PC-3 (cell line): ENCODE data around the gene EPHB2. TPM values are rescaled to one million over a fixed set of nuclear protein-coding genes. Genes with fewer than 3 reads are reported as not detected.

ENCODE experiments used
- ATAC-seq: fragments of 200-7000 bp; cut with Tn5 transposase; 2 replicates; pipeline ENCODE4 v1.9.1; 2020; ENCODE audit warnings: mild to moderate bottlenecking, moderate library complexity
- BruUV-seq: library from RNA; stranded (reverse); fragments of 400-500 nt; replicated peaks from 2 replicates; lab custom pipeline; 2021; lab: Mats Ljungman, UMichigan
- CTCF ChIA-PET: fragments of 300-600 bp; sonication (Branson Sonifier 250); formaldehyde crosslinking; loops from one replicate; lab custom pipeline; 2022; ENCODE audit warnings: antibody characterized with exemption; lab: Charles Lee
- POLR2A ChIA-PET: fragments of 300-600 bp; sonication (Branson Sonifier 250); formaldehyde crosslinking; loops from one replicate; lab custom pipeline; 2022; ENCODE audit warnings: antibody characterized with exemption; ENCODE audit not compliant: unreplicated experiment; lab: Charles Lee
- DNase-seq: peaks from one replicate; pipeline ENCODE4 v3.0.0-alpha.2; 2015
- H2AFZ ChIP-seq: fragments of 300-600 bp; sonication (generic); 2 replicates; pipeline ENCODE4 v1.6.0; 2016; ENCODE audit warnings: antibody characterized with exemption, low read length
- H3F3A ChIP-seq: fragments of 300-600 bp; sonication (generic); one replicate; pipeline ENCODE4 v1.6.0; 2017; ENCODE audit warnings: antibody characterized with exemption, low read length, control low read depth, mild to moderate bottlenecking; ENCODE audit not compliant: unreplicated experiment
- H3K27ac ChIP-seq: fragments of 300-600 bp; sonication (generic); 2 replicates; pipeline ENCODE4 v1.5.1; 2016; ENCODE audit warnings: mild to moderate bottlenecking, low read length
- H3K27me3 ChIP-seq: fragments of 300-600 bp; sonication (generic); 2 replicates; pipeline ENCODE4 v1.6.1; 2016; ENCODE audit warnings: low read length, mixed read lengths
- H3K36me3 ChIP-seq: fragments of 300-600 bp; sonication (generic); 2 replicates; pipeline ENCODE4 v1.6.1; 2016; ENCODE audit warnings: low read depth, mixed run types, low read length, mixed read lengths
- H3K4me1 ChIP-seq: fragments of 300-600 bp; sonication (generic); 2 replicates; pipeline ENCODE4 v1.5.1; 2016; ENCODE audit warnings: low read length; ENCODE audit not compliant: insufficient read depth
- H3K4me2 ChIP-seq: fragments of 300-600 bp; sonication (generic); 2 replicates; pipeline ENCODE4 v1.6.0; 2016; ENCODE audit warnings: low read length
- H3K4me3 ChIP-seq: fragments of 300-600 bp; sonication (generic); 2 replicates; pipeline ENCODE4 v1.5.1; 2016; ENCODE audit warnings: mild to moderate bottlenecking, low read length, mixed read lengths
- H3K79me2 ChIP-seq: fragments of 300-600 bp; sonication (generic); 2 replicates; pipeline ENCODE4 v1.6.1; 2017; ENCODE audit warnings: low read length, mixed read lengths
- H3K9ac ChIP-seq: fragments of 300-600 bp; sonication (generic); 2 replicates; pipeline ENCODE4 v1.6.0; 2016; ENCODE audit warnings: mild to moderate bottlenecking, low read length
- H3K9me2 ChIP-seq: fragments of 300-600 bp; sonication (generic); replicated peaks from 2 replicates; pipeline ENCODE4 v1.6.1; 2016; ENCODE audit warnings: mixed run types, low read length, mixed read lengths
- H3K9me3 ChIP-seq: fragments of 300-600 bp; sonication (generic); 2 replicates; pipeline ENCODE4 v1.6.1; 2016; ENCODE audit warnings: low read length, mixed read lengths
- H4K20me1 ChIP-seq: fragments of 300-600 bp; sonication (generic); 2 replicates; pipeline ENCODE4 v1.6.1; 2016; ENCODE audit warnings: low read length, mixed read lengths
- CTCF ChIP-seq: fragments of 300-600 bp; sonication (generic); conservative IDR thresholded peaks from 2 replicates; pipeline ENCODE4 v1.5.1; 2017; ENCODE audit warnings: antibody characterized with exemption, low read depth, mild to moderate bottlenecking, low read length
- EZH2 ChIP-seq: fragments of 300-600 bp; sonication (generic); IDR thresholded peaks from one replicate; pipeline ENCODE4 v1.6.1; 2017; ENCODE audit warnings: antibody characterized with exemption, mild to moderate bottlenecking, low read length; ENCODE audit not compliant: unreplicated experiment
- EZH2phosphoT487 ChIP-seq: fragments of 300-600 bp; sonication (generic); IDR thresholded peaks from 2 replicates; pipeline ENCODE4 v1.6.1; 2018; ENCODE audit warnings: mild to moderate bottlenecking, antibody characterized with exemption, low read length, borderline replicate concordance
- intact Hi-C: fragments of 100-400 bp; cut with micrococcal nuclease; formaldehyde crosslinking; loops from 2 replicates; pipeline ENCODE4 v1.9.0; 2023
- total RNA-seq: library from RNA; depleted of rRNA; stranded (reverse); fragments of >200 nt; gene quantifications from 2 replicates; pipeline ENCODE4 v1.2.3, GENCODE V29; 2014

EPHB2 gene
- total RNA-seq, 1 experiment from 2014 or later = 23.2 TPM

GRCh38 chr1:22808676-22809483, 98.2 kb downstream of the EPHB2 start:
- no peaks in the 10 kb centered on the region for H3K36me3 ChIP-seq
- no peak overlapping the region for H3K4me2 ChIP-seq
- intact Hi-C loops = no loop called here
- DNase-seq (peak; percentile 24), ATAC-seq (peak; percentile 32)
- H3K9me3 ChIP-seq = no peaks in the 10 kb centered on the region
- H3K9ac ChIP-seq = no peak overlapping the region
- no peaks in the 10 kb centered on the region for H4K20me1 ChIP-seq
- H2AFZ ChIP-seq = no peak overlapping the region
- no peaks in the 10 kb centered on the region for H3K79me2 ChIP-seq
- H3K27ac ChIP-seq = peak overlapping the region; percentile 26
- ChIA-PET POLR2A (interaction anchor here (0.5 kb wide), 1 partner anchor 169 kb away, joined by 3 read pairs; no protein-coding TSS in a partner anchor), CTCF (no interaction called here)
- TF ChIP-seq EZH2 = no peak
- TF ChIP-seq CTCF = no peak
- no peak for TF ChIP-seq EZH2phosphoT487
- no peaks in the 10 kb centered on the region for H3F3A ChIP-seq
- H3K4me1 ChIP-seq = peaks cover 30% of the 10 kb centered on the region
- no peaks in the 10 kb centered on the region for H3K27me3 ChIP-seq
- BruUV-seq = no TSS peak
- no peak overlapping the region for H3K4me3 ChIP-seq
- H3K9me2 ChIP-seq = no peaks in the 10 kb centered on the region

GRCh38 chr1:22809783-22810182, 99.1 kb downstream of the EPHB2 start:
- TF ChIP-seq CTCF (no peak), EZH2phosphoT487 (no peak), EZH2 (no peak)

GRCh38 chr1:22810378-22810777, 99.7 kb downstream of the EPHB2 start:
- Histone ChIP-seq H2AFZ (no peak overlapping the region), H3K4me3 (no peak overlapping the region), H3K9ac (no peak overlapping the region), H3K9me2 (no peaks in the 10 kb centered on the region), H3K36me3 (no peaks in the 10 kb centered on the region), H3K27ac (no peak overlapping the region), H3K9me3 (no peaks in the 10 kb centered on the region), H4K20me1 (no peaks in the 10 kb centered on the region), H3K4me2 (no peak overlapping the region), H3K79me2 (no peaks in the 10 kb centered on the region), H3K27me3 (no peaks in the 10 kb centered on the region), H3K4me1 (peaks cover 16% of the 10 kb centered on the region), H3F3A (no peaks in the 10 kb centered on the region)
- ATAC-seq (no peak), DNase-seq (no peak)
- CTCF ChIA-PET = no interaction called here
- no TSS peak for BruUV-seq
- intact Hi-C loops = no loop called here
- POLR2A ChIA-PET = no interaction called here
- TF ChIP-seq EZH2phosphoT487 (no peak), EZH2 (no peak), CTCF (no peak)

More at GRCh38 chr1:22809783-22810182, 99.1 kb downstream of the EPHB2 start:
- no peaks in the 10 kb centered on the region for H3K9me3 ChIP-seq
- no peak overlapping the region for H3K4me2 ChIP-seq
- BruUV-seq = no TSS peak
- no peaks in the 10 kb centered on the region for H3K27me3 ChIP-seq
- no peak for DNase-seq
- ChIA-PET CTCF (no interaction called here), POLR2A (no interaction called here)
- peaks cover 22% of the 10 kb centered on the region for H3K4me1 ChIP-seq
- no peak overlapping the region for H2AFZ ChIP-seq
- intact Hi-C loops = no loop called here
- H3K27ac ChIP-seq = no peak overlapping the region
- H4K20me1 ChIP-seq = no peaks in the 10 kb centered on the region
- ATAC-seq = no peak
- H3K36me3 ChIP-seq = no peaks in the 10 kb centered on the region
- no peaks in the 10 kb centered on the region for H3K9me2 ChIP-seq
- H3K9ac ChIP-seq = no peak overlapping the region
- no peaks in the 10 kb centered on the region for H3K79me2 ChIP-seq
- H3F3A ChIP-seq = no peaks in the 10 kb centered on the region
- no peak overlapping the region for H3K4me3 ChIP-seq
